ENCODE results near the gene BABAM2. TPM values are rescaled to one million over a fixed set of nuclear protein-coding genes. Genes with fewer than 3 reads are reported as not detected.
A peak's percentile ranks its signal among the peaks of the same experiment; 100 is the strongest.

BABAM2 gene
- total RNA-seq, 1 donor from 2014 or later = 34.6 TPM

- H3K27ac Mint-ChIP-seq = peak overlapping the region; percentile 58
- no peak for TF ChIP-seq EZH2phosphoT487 (IDR thresholded peaks at IDR 0.05)
- TF ChIP-seq, protein P1, sequence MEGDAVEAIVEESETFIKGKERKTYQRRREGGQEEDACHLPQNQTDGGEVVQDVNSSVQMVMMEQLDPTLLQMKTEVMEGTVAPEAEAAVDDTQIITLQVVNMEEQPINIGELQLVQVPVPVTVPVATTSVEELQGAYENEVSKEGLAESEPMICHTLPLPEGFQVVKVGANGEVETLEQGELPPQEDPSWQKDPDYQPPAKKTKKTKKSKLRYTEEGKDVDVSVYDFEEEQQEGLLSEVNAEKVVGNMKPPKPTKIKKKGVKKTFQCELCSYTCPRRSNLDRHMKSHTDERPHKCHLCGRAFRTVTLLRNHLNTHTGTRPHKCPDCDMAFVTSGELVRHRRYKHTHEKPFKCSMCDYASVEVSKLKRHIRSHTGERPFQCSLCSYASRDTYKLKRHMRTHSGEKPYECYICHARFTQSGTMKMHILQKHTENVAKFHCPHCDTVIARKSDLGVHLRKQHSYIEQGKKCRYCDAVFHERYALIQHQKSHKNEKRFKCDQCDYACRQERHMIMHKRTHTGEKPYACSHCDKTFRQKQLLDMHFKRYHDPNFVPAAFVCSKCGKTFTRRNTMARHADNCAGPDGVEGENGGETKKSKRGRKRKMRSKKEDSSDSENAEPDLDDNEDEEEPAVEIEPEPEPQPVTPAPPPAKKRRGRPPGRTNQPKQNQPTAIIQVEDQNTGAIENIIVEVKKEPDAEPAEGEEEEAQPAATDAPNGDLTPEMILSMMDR (IDR thresholded peaks at IDR 0.05) = no peak
- TF ChIP-seq EZH2 (IDR thresholded peaks at IDR 0.05) = no peak
- peaks cover 2% of the 10 kb centered on the region for H3K27me3 Mint-ChIP-seq (ENCODE audit: insufficient read depth, low read depth)
- Histone ChIP-seq H3K27me3 (no peaks in the 10 kb centered on the region), H3K9me3 (ENCODE audit: low read depth) (no peaks in the 10 kb centered on the region), H3F3A (ENCODE audit: low read depth) (no peaks in the 10 kb centered on the region), H3K27ac (no peak overlapping the region), H3K4me1 (peaks cover 9% of the 10 kb centered on the region), H3K4me3 (no peak overlapping the region), H3K36me3 (no peaks in the 10 kb centered on the region), H3K9ac (no peak overlapping the region), H3K79me2 (ENCODE audit: low read depth) (no peaks in the 10 kb centered on the region), H2AFZ (replicated peaks) (no peak overlapping the region), H4K20me1 (ENCODE audit: low read depth) (no peaks in the 10 kb centered on the region), H3K4me2 (no peak overlapping the region)
- H3K9me3 Mint-ChIP-seq = no peaks in the 10 kb centered on the region
- peak; percentile 10 for DNase-seq (ENCODE audit: low spot score)
- peaks cover 15% of the 10 kb centered on the region for H3K4me1 Mint-ChIP-seq
- no peaks in the 10 kb centered on the region for H3K36me3 Mint-ChIP-seq
- H3K4me3 Mint-ChIP-seq = no peak overlapping the region
Observed at GRCh38 chr2:28053597-28053996, 163.1 kb downstream of the BABAM2 start.

DNA sequence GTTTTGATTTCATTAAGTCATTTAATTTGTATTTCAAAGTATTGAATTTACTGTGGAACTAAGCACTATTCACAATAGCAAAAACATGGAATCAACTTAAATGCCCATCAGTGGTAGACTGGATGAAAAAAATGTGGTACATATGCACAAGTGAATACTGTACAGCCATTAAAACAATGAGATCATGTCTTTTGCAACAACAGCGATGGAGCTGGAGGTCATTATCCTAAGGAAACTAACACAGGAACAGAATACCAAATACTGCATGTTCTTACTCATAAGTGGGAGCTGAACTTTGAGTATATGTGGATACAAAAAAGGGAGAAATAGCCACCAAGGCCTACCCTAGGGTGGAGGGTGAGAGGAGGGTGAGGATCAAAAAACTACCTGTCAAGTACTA is 164.4 kb downstream of the BABAM2 start:
- H3K9ac ChIP-seq = no peak overlapping the region
- H3F3A ChIP-seq (ENCODE audit: low read depth) = no peaks in the 10 kb centered on the region
- Mint-ChIP-seq H3K4me1 (peaks cover 15% of the 10 kb centered on the region), H3K27ac (no peak overlapping the region), H3K9me3 (no peaks in the 10 kb centered on the region), H3K27me3 (ENCODE audit: insufficient read depth, low read depth) (peaks cover 2% of the 10 kb centered on the region), H3K4me3 (no peak overlapping the region), H3K36me3 (no peaks in the 10 kb centered on the region)
- H3K4me2 ChIP-seq = no peak overlapping the region
- TF ChIP-seq, protein P1 (IDR thresholded peaks at IDR 0.05) = no peak
- TF ChIP-seq EZH2 (IDR thresholded peaks at IDR 0.05) (no peak), EZH2phosphoT487 (IDR thresholded peaks at IDR 0.05) (no peak)
- no peak overlapping the region for H2AFZ ChIP-seq (replicated peaks)
- H3K79me2 ChIP-seq (ENCODE audit: low read depth) = no peaks in the 10 kb centered on the region
- peaks cover 9% of the 10 kb centered on the region for H3K4me1 ChIP-seq
- H3K9me3 ChIP-seq (ENCODE audit: low read depth) = no peaks in the 10 kb centered on the region
- peaks cover under 1% of the 10 kb centered on the region for H3K36me3 ChIP-seq
- DNase-seq (ENCODE audit: low spot score) = no peak
- no peak overlapping the region for H3K4me3 ChIP-seq
- H3K27me3 ChIP-seq = no peaks in the 10 kb centered on the region
- H4K20me1 ChIP-seq (ENCODE audit: low read depth) = no peaks in the 10 kb centered on the region
- no peak overlapping the region for H3K27ac ChIP-seq

DNA sequence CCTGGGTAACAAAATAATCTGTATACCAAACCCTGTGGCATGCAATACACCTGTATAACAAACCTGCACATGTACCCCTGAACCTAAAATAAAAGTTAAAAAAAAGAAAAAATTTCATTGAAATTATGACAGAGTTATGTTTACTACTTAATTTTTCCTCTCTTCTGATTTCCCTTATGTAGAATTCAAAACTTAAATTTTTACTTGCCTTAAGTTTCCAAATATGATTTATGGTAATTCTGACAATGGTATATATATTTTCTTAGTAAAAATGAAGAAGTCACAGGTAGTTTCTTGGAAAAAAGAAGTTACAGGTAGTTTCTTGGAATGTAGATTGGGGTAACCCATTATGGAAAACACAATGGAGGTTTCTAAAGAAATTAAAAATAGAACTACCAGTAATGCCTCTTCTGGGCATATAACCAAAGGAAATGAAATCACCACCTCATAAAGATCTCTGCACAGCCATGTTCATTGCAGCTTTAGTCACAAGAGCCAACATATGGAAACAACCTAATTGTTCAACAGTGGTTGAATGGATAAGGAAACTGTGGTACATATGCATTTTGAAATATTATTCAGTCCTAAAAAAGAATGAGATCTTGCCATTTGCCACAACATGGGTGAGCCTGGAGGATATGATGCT is 164.9 kb downstream of the BABAM2 start:
- Histone ChIP-seq H3K27me3 (no peaks in the 10 kb centered on the region), H3K79me2 (ENCODE audit: low read depth) (no peaks in the 10 kb centered on the region), H2AFZ (replicated peaks) (no peak overlapping the region), H3F3A (ENCODE audit: low read depth) (no peaks in the 10 kb centered on the region), H3K4me1 (peaks cover 9% of the 10 kb centered on the region), H3K4me3 (no peak overlapping the region), H3K36me3 (peaks cover 5% of the 10 kb centered on the region), H4K20me1 (ENCODE audit: low read depth) (no peaks in the 10 kb centered on the region), H3K4me2 (no peak overlapping the region), H3K9ac (no peak overlapping the region), H3K9me3 (ENCODE audit: low read depth) (no peaks in the 10 kb centered on the region), H3K27ac (no peak overlapping the region)
- TF ChIP-seq EZH2 (IDR thresholded peaks at IDR 0.05) = no peak
- TF ChIP-seq, protein P1 (IDR thresholded peaks at IDR 0.05) = no peak
- no peak for TF ChIP-seq EZH2phosphoT487 (IDR thresholded peaks at IDR 0.05)
- H3K4me3 Mint-ChIP-seq = no peak overlapping the region
- H3K36me3 Mint-ChIP-seq = peaks cover 3% of the 10 kb centered on the region
- no peak overlapping the region for H3K27ac Mint-ChIP-seq
- H3K27me3 Mint-ChIP-seq (ENCODE audit: insufficient read depth, low read depth) = peaks cover 2% of the 10 kb centered on the region
- H3K9me3 Mint-ChIP-seq = no peaks in the 10 kb centered on the region
- no peak for DNase-seq (ENCODE audit: low spot score)
- H3K4me1 Mint-ChIP-seq = peaks cover 15% of the 10 kb centered on the region

Data from neural progenitor cell (in vitro differentiated cells).